ENCODE measurements around the gene POMGNT2.

DNA sequence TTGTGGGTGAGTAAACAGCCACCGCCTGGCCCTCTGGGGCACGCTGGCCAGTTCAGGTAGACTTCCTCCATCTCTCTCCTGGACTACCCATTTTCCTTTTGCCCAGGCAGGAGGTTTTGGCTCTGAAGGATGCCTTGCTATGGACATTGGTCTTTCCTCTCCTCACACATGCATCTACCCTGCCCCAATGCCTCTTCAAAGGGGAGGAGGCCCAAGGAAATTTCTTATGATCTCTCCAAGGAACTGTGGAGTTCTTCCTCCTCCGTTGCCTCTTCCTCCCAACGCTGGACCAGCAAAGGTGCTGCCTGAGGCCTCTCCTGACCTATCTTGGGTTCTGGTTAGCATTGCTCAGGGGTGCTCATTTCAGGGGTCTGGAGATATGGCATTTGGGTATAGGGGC is 33.5 kb downstream of the POMGNT2 start:
- TF ChIP-seq, protein P1, sequence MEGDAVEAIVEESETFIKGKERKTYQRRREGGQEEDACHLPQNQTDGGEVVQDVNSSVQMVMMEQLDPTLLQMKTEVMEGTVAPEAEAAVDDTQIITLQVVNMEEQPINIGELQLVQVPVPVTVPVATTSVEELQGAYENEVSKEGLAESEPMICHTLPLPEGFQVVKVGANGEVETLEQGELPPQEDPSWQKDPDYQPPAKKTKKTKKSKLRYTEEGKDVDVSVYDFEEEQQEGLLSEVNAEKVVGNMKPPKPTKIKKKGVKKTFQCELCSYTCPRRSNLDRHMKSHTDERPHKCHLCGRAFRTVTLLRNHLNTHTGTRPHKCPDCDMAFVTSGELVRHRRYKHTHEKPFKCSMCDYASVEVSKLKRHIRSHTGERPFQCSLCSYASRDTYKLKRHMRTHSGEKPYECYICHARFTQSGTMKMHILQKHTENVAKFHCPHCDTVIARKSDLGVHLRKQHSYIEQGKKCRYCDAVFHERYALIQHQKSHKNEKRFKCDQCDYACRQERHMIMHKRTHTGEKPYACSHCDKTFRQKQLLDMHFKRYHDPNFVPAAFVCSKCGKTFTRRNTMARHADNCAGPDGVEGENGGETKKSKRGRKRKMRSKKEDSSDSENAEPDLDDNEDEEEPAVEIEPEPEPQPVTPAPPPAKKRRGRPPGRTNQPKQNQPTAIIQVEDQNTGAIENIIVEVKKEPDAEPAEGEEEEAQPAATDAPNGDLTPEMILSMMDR (conservative IDR thresholded peaks at IDR 0.05; ENCODE audit: low read length): no peak
- no peak for TF ChIP-seq EZH2phosphoT487 (IDR thresholded peaks at IDR 0.05; ENCODE audit: borderline replicate concordance)
